SK-N-SH (cell line): ENCODE measurements around the gene ARHGEF28. TPM values are rescaled to one million over a fixed set of nuclear protein-coding genes. Genes with fewer than 3 reads are reported as not detected.

ENCODE experiments used
- CTCF ChIA-PET: fragments of 300-600, 350-600 bp; formaldehyde crosslinking; extraction: SDS; loops from one replicate; lab custom pipeline; 2021; lab: Yijun Ruan, JAX
- POLR2A ChIA-PET: fragments of 350-600 bp; sonication (Branson Sonifier 250); formaldehyde crosslinking; extraction: SDS; loops from one replicate; lab custom pipeline; 2020; ENCODE audit warnings: antibody characterized with exemption, inconsistent platforms; lab: Yijun Ruan, JAX
- DNase-seq: peaks from one replicate; pipeline ENCODE4 v3.0.0; 2012
- H2AFZ ChIP-seq: fragments of 200-600 bp; sonication (generic); 2 replicates; pipeline ENCODE4 v1.8.1; 2016; ENCODE audit warnings: antibody characterized with exemption, mild to moderate bottlenecking, low read depth
- H3F3A ChIP-seq: fragments of 200-600 bp; sonication (generic); replicated peaks from 2 replicates; pipeline ENCODE3; 2016; ENCODE audit warnings: antibody characterized with exemption, mild to moderate bottlenecking; ENCODE audit not compliant: insufficient read depth
- H3K27ac ChIP-seq, 2 experiments: fragments of 200-500 bp in 1 of 2; fragments of 200-600 bp in 1 of 2; sonication (Bioruptor generic) in 1 of 2; sonication (generic), shearing (Covaris generic) in 1 of 2; 2 replicates each; pipeline versions ENCODE4 v1.5.1 to v1.6.1; 2014 to 2016; ENCODE audit warnings: low read depth in 2 of 2, inconsistent platforms in 1 of 2, low read length in 1 of 2, mild to moderate bottlenecking in 1 of 2, mixed read lengths in 1 of 2
- H3K27me3 ChIP-seq: fragments of 200-600 bp; sonication (generic), shearing (Covaris generic); 2 replicates; pipeline ENCODE4 v1.6.1; 2016; ENCODE audit warnings: mixed run types; ENCODE audit not compliant: insufficient read depth
- H3K36me3 ChIP-seq, 2 experiments: fragments of 200-500 bp in 1 of 2; fragments of 200-600 bp in 1 of 2; sonication (Bioruptor generic) in 1 of 2; sonication (generic) in 1 of 2; replicated peaks in 1 of 2; 2 replicates each; pipeline versions ENCODE3 to v1.5.1; 2014 to 2016; ENCODE audit warnings: low read length in 1 of 2, mild to moderate bottlenecking in 1 of 2; ENCODE audit not compliant: insufficient read depth in 2 of 2, control insufficient read depth in 1 of 2
- H3K4me1 ChIP-seq, 2 experiments: fragments of 200-500 bp in 1 of 2; fragments of 200-600 bp in 1 of 2; sonication (Bioruptor generic) in 1 of 2; sonication (generic), shearing (Covaris generic) in 1 of 2; 2 replicates each; pipeline versions ENCODE4 v1.5.1 to v1.6.1; 2014 to 2016; ENCODE audit warnings: low read depth in 1 of 2, low read length in 1 of 2, mixed run types in 1 of 2; ENCODE audit not compliant: insufficient read depth in 2 of 2, control insufficient read depth in 1 of 2
- H3K4me2 ChIP-seq: fragments of 200-600 bp; sonication (generic), shearing (Covaris generic); 2 replicates; pipeline ENCODE4 v1.6.1; 2017; ENCODE audit warnings: mixed run types
- H3K4me3 ChIP-seq, 2 experiments: fragments of 200-500 bp in 1 of 2; fragments of 200-600 bp in 1 of 2; sonication (Bioruptor generic) in 1 of 2; sonication (generic), shearing (Covaris generic) in 1 of 2; 2 replicates each; pipeline versions ENCODE4 v1.5.1 to v1.8.1; 2014 to 2016; ENCODE audit warnings: low read depth in 2 of 2, inconsistent platforms in 1 of 2, low read length in 1 of 2, mild to moderate bottlenecking in 1 of 2, mixed read lengths in 1 of 2, moderate library complexity in 1 of 2
- H3K79me2 ChIP-seq: fragments of 200-600 bp; sonication (generic); 2 replicates; pipeline ENCODE4 v1.8.1; 2017; ENCODE audit warnings: mild to moderate bottlenecking; ENCODE audit not compliant: insufficient read depth
- H3K9ac ChIP-seq: fragments of 200-600 bp; sonication (generic); 2 replicates; pipeline ENCODE4 v1.6.1; 2017; ENCODE audit warnings: mixed run types
- H3K9me2 ChIP-seq: fragments of 200-600 bp; sonication (generic); 2 replicates; pipeline ENCODE4 v1.6.1; 2017; ENCODE audit warnings: mixed run types
- H3K9me3 ChIP-seq: fragments of 200-600 bp; sonication (generic); 2 replicates; pipeline ENCODE4 v1.6.1; 2017; ENCODE audit warnings: mixed run types, mild to moderate bottlenecking, moderate library complexity
- H4K20me1 ChIP-seq: fragments of 200-600 bp; sonication (generic); 2 replicates; pipeline ENCODE4 v1.6.1; 2017; ENCODE audit warnings: mild to moderate bottlenecking, mixed run types; ENCODE audit not compliant: insufficient read depth
- CTCF ChIP-seq: fragments of 200-600 bp; sonication (generic); IDR thresholded peaks from 2 replicates; pipeline ENCODE4 v1.6.1; 2017; ENCODE audit warnings: antibody characterized with exemption, mild to moderate bottlenecking, moderate library complexity
- FOSL2 ChIP-seq: IDR thresholded peaks from 2 replicates; pipeline ENCODE4 v1.4.0; 2012; ENCODE audit warnings: low read depth, mild to moderate bottlenecking, moderate library complexity, borderline replicate concordance
- FOXM1 ChIP-seq: IDR thresholded peaks from 2 replicates; pipeline ENCODE4 v1.4.0; 2012; ENCODE audit warnings: low read depth, mild to moderate bottlenecking
- JUND ChIP-seq: IDR thresholded peaks from 2 replicates; pipeline ENCODE4 v1.4.0; 2012
- MXI1 ChIP-seq: IDR thresholded peaks from 2 replicates; pipeline ENCODE4 v1.6.1; 2012; ENCODE audit warnings: mild to moderate bottlenecking, low read depth, low read length, improper control_type of control experiment
- NRF1 ChIP-seq: IDR thresholded peaks from 2 replicates; pipeline ENCODE4 v1.6.1; 2012; ENCODE audit warnings: low read depth, mild to moderate bottlenecking, low read length
- PBX3 ChIP-seq: IDR thresholded peaks from 2 replicates; pipeline ENCODE4; 2012
- RCOR1 ChIP-seq: fragments of 150-350 bp; IDR thresholded peaks from 2 replicates; pipeline ENCODE4 v1.6.1; 2017; ENCODE audit warnings: antibody characterized with exemption, low read length
- RFX5 ChIP-seq: IDR thresholded peaks from 2 replicates; pipeline ENCODE4 v1.6.1; 2012; ENCODE audit warnings: mild to moderate bottlenecking, improper control_type of control experiment, low read length
- TCF12 ChIP-seq: IDR thresholded peaks from 2 replicates; pipeline ENCODE4 v1.4.0; 2012
- YY1 ChIP-seq: IDR thresholded peaks from 2 replicates; pipeline ENCODE4 v1.4.0; 2012; ENCODE audit warnings: low read depth, mild to moderate bottlenecking
- WGBS: methylation state at CpG from one replicate; pipeline ENCODE4 v1.1.6; 2017; ENCODE audit warnings: low lambda C conversion rate; 5-methylcytosine and 5-hydroxymethylcytosine counted together
- polyA plus RNA-seq, 3 experiments: library from polyadenylated mRNA; depleted of rRNA; stranded (reverse); fragments of >200 nt; gene quantifications; 2 replicates each; pipeline ENCODE4 v1.2.3, GENCODE V29; 2012
- TF ChIP-seq, protein P1 (sequence below): IDR thresholded peaks from 2 replicates; pipeline ENCODE4 v1.4.0; 2012; ENCODE audit warnings: low read depth, borderline replicate concordance
- TF ChIP-seq, protein P2 (sequence below): IDR thresholded peaks from 2 replicates; pipeline ENCODE4 v1.6.1; 2012; ENCODE audit warnings: mild to moderate bottlenecking, low read depth, low read length, moderate library complexity

Gene ARHGEF28
- polyA plus RNA-seq, 1 of the 3 experiments (the other 2 are of a cell fraction), result 4.2 TPM

DNA sequence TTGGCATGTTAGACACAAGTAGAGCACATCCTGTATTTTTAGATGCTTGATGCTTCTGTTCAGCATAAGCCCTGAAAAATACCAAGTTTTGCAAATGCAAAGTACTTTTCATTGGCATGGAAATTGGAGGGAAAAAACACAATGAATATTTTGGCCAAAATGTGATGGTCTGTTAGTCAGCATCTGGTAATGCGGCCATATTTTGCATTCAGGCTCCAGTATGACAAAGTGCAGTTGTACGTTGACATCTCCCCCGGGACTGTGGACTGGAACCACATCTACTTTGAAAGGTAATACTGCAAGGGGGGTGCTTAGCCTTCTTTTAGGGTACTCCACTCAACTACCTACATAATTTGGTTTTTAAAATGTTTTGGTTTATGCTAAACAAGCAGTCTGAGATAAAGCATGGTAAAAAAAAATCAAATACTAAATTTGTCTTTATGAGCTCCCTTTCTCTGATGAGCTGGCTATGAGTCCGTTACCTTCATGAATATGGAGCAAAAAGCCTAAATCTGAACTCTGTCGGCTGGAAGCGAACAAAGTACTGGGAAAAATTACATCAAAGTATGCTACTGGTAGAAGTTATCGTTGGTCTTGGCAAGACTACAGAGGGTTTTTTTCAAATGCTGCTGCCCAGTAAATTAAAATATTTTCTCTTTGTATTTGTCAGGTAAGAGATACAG, 297.0 kb downstream of the ARHGEF28 start:
- Histone ChIP-seq H2AFZ (no peak overlapping the region), H3F3A (no peaks in the 10 kb centered on the region), H3K79me2 (no peaks in the 10 kb centered on the region), H3K4me2 (no peak overlapping the region), H3K27ac (no peak overlapping the region), H3K4me1 (no peaks in the 10 kb centered on the region), H4K20me1 (no peaks in the 10 kb centered on the region), H3K9me3 (no peaks in the 10 kb centered on the region), H3K27me3 (no peaks in the 10 kb centered on the region), H3K4me3 (no peak overlapping the region), H3K9me2 (no peaks in the 10 kb centered on the region), H3K9ac (no peak overlapping the region), H3K36me3 (no peaks in the 10 kb centered on the region)
- 78% methylated on average over 7 of the region's 7 CpGs for WGBS
- CTCF ChIA-PET, result interaction anchor here (0.9 kb wide), 1 partner anchor 21 kb away, joined by 3 read pairs; no protein-coding TSS in a partner anchor
- POLR2A ChIA-PET, result interaction anchor here (0.6 kb wide), 1 partner anchor 716 kb away, joined by 3 read pairs; no protein-coding TSS in a partner anchor
- TF ChIP-seq JUND (no peak), RCOR1 (no peak), RFX5 (no peak), YY1 (no peak), CTCF (no peak), NRF1 (no peak)
- TF ChIP-seq, protein P1, sequence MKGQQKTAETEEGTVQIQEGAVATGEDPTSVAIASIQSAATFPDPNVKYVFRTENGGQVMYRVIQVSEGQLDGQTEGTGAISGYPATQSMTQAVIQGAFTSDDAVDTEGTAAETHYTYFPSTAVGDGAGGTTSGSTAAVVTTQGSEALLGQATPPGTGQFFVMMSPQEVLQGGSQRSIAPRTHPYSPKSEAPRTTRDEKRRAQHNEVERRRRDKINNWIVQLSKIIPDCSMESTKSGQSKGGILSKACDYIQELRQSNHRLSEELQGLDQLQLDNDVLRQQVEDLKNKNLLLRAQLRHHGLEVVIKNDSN, result no peak
- DNase-seq, result no peak

DNA sequence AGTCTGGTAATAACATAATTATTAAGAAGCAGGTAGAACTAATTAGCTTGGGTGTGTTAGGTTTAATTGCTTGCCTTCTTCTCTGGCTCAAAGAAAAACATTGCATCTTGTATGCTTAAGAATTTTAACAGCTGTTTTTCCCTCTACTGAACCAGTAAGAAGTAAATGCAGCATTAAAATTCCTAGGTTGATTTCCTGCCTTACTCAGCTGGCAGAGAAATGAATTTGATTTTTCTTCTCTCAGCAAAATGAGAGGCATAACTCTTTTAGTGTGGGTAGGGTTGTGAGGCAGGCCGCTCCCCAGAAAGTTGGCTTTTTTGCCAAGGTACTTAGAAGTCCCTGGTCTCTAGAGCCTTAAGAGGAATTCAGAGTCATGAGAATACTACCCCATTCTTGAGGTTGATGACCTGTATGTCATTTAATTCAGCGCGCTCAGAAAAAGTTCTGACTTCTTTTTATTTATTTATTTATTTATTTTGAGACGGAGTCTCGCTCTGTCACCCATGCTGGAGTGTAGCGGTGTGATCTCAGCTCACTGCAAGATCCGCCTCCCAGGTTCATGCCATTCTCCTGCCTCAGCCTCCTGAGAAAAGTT, 302.6 kb downstream of the ARHGEF28 start:
- no peaks in the 10 kb centered on the region for H3F3A ChIP-seq
- H3K4me2 ChIP-seq, result no peak overlapping the region
- no peaks in the 10 kb centered on the region for H4K20me1 ChIP-seq
- no peaks in the 10 kb centered on the region for H3K27me3 ChIP-seq
- no peaks in the 10 kb centered on the region for H3K9me3 ChIP-seq
- H3K79me2 ChIP-seq, result no peaks in the 10 kb centered on the region
- no peak overlapping the region for H3K27ac ChIP-seq
- no peak overlapping the region for H3K4me3 ChIP-seq
- no peak for DNase-seq
- no peak overlapping the region for H3K9ac ChIP-seq
- H3K9me2 ChIP-seq, result no peaks in the 10 kb centered on the region
- TF ChIP-seq TCF12 (no peak), MXI1 (no peak), FOXM1 (no peak), PBX3 (no peak), YY1 (no peak), FOSL2 (no peak), JUND (no peak)
- TF ChIP-seq, protein P2, sequence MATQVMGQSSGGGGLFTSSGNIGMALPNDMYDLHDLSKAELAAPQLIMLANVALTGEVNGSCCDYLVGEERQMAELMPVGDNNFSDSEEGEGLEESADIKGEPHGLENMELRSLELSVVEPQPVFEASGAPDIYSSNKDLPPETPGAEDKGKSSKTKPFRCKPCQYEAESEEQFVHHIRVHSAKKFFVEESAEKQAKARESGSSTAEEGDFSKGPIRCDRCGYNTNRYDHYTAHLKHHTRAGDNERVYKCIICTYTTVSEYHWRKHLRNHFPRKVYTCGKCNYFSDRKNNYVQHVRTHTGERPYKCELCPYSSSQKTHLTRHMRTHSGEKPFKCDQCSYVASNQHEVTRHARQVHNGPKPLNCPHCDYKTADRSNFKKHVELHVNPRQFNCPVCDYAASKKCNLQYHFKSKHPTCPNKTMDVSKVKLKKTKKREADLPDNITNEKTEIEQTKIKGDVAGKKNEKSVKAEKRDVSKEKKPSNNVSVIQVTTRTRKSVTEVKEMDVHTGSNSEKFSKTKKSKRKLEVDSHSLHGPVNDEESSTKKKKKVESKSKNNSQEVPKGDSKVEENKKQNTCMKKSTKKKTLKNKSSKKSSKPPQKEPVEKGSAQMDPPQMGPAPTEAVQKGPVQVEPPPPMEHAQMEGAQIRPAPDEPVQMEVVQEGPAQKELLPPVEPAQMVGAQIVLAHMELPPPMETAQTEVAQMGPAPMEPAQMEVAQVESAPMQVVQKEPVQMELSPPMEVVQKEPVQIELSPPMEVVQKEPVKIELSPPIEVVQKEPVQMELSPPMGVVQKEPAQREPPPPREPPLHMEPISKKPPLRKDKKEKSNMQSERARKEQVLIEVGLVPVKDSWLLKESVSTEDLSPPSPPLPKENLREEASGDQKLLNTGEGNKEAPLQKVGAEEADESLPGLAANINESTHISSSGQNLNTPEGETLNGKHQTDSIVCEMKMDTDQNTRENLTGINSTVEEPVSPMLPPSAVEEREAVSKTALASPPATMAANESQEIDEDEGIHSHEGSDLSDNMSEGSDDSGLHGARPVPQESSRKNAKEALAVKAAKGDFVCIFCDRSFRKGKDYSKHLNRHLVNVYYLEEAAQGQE, result no peak
- WGBS, result 93% methylated on average over 7 of the region's 7 CpGs
- peaks cover 0 to 3% of the 10 kb centered on the region in 2 experiments for H3K36me3 ChIP-seq
- CTCF ChIA-PET, result interaction anchor here (1.0 kb wide), 1 partner anchor 27 kb away, joined by 3 read pairs; no protein-coding TSS in a partner anchor
- POLR2A ChIA-PET, result no interaction called here
- H2AFZ ChIP-seq, result no peak overlapping the region
- H3K4me1 ChIP-seq, result no peaks in the 10 kb centered on the region
